Measurements from ENCODE around the gene CDH13.

CDH13 gene

GRCh38 chr16:82652826-82653225 lies 26.1 kb downstream of the CDH13 start:
- H3K27me3 ChIP-seq (ENCODE audit: control insufficient read depth, insufficient read depth, low read length) = no peaks in the 10 kb centered on the region
- peak overlapping the region; percentile 36; the same call in 1 of the 2 replicates for H3K27ac ChIP-seq (ENCODE audit: low read depth, low read length)
- H3K4me1 ChIP-seq (ENCODE audit: control insufficient read depth, insufficient read depth, low read length) = peaks cover 31% of the 10 kb centered on the region
- H3K9me3 ChIP-seq (ENCODE audit: control insufficient read depth, insufficient read depth, low read depth, low read length) = no peaks in the 10 kb centered on the region
- no peak overlapping the region for H3K9ac ChIP-seq (ENCODE audit: low read length)
- no peak overlapping the region for H3K4me3 ChIP-seq (ENCODE audit: low read depth, low read length)
- no peaks in the 10 kb centered on the region for H3K36me3 ChIP-seq (ENCODE audit: control insufficient read depth, insufficient read depth, low read length)

- peak overlapping the region; percentile 36; the same call in 1 of the 2 replicates for H3K27ac ChIP-seq (ENCODE audit: low read depth, low read length)
- H3K9ac ChIP-seq (ENCODE audit: low read length) = peak overlapping the region; percentile 61
- H3K4me3 ChIP-seq (ENCODE audit: low read depth, low read length) = no peak overlapping the region
- H3K27me3 ChIP-seq (ENCODE audit: control insufficient read depth, insufficient read depth, low read length) = no peaks in the 10 kb centered on the region
- no peaks in the 10 kb centered on the region for H3K9me3 ChIP-seq (ENCODE audit: control insufficient read depth, insufficient read depth, low read depth, low read length)
- no peaks in the 10 kb centered on the region for H3K36me3 ChIP-seq (ENCODE audit: control insufficient read depth, insufficient read depth, low read length)
- H3K4me1 ChIP-seq (ENCODE audit: control insufficient read depth, insufficient read depth, low read length) = peaks cover 31% of the 10 kb centered on the region
Measured at GRCh38 chr16:82653550-82654511, 27.1 kb downstream of the CDH13 start.

GRCh38 chr16:82655072-82655714 lies 28.4 kb downstream of the CDH13 start:
- Histone ChIP-seq H3K4me3 (ENCODE audit: low read depth, low read length) (no peak overlapping the region), H3K36me3 (ENCODE audit: control insufficient read depth, insufficient read depth, low read length) (no peaks in the 10 kb centered on the region), H3K9ac (ENCODE audit: low read length) (no peak overlapping the region), H3K9me3 (ENCODE audit: control insufficient read depth, insufficient read depth, low read depth, low read length) (no peaks in the 10 kb centered on the region), H3K4me1 (ENCODE audit: control insufficient read depth, insufficient read depth, low read length) (peaks cover 31% of the 10 kb centered on the region), H3K27me3 (ENCODE audit: control insufficient read depth, insufficient read depth, low read length) (no peaks in the 10 kb centered on the region), H3K27ac (ENCODE audit: low read depth, low read length) (no peak overlapping the region)

GRCh38 chr16:82655720-82656490 lies 29.1 kb downstream of the CDH13 start:
- no peaks in the 10 kb centered on the region for H3K27me3 ChIP-seq (ENCODE audit: control insufficient read depth, insufficient read depth, low read length)
- H3K27ac ChIP-seq (ENCODE audit: low read depth, low read length) = no peak overlapping the region
- peaks cover 31% of the 10 kb centered on the region for H3K4me1 ChIP-seq (ENCODE audit: control insufficient read depth, insufficient read depth, low read length)
- no peaks in the 10 kb centered on the region for H3K9me3 ChIP-seq (ENCODE audit: control insufficient read depth, insufficient read depth, low read depth, low read length)
- H3K36me3 ChIP-seq (ENCODE audit: control insufficient read depth, insufficient read depth, low read length) = no peaks in the 10 kb centered on the region
- no peak overlapping the region for H3K4me3 ChIP-seq (ENCODE audit: low read depth, low read length)
- no peak overlapping the region for H3K9ac ChIP-seq (ENCODE audit: low read length)

GRCh38 chr16:82657239-82657638 lies 30.5 kb downstream of the CDH13 start:
- peaks cover 31% of the 10 kb centered on the region for H3K4me1 ChIP-seq (ENCODE audit: control insufficient read depth, insufficient read depth, low read length)
- H3K27ac ChIP-seq (ENCODE audit: low read depth, low read length) = no peak overlapping the region
- no peaks in the 10 kb centered on the region for H3K36me3 ChIP-seq (ENCODE audit: control insufficient read depth, insufficient read depth, low read length)
- no peaks in the 10 kb centered on the region for H3K27me3 ChIP-seq (ENCODE audit: control insufficient read depth, insufficient read depth, low read length)
- H3K9me3 ChIP-seq (ENCODE audit: control insufficient read depth, insufficient read depth, low read depth, low read length) = no peaks in the 10 kb centered on the region
- no peak overlapping the region for H3K9ac ChIP-seq (ENCODE audit: low read length)
- no peak overlapping the region for H3K4me3 ChIP-seq (ENCODE audit: low read depth, low read length)

- Histone ChIP-seq H3K4me1 (ENCODE audit: control insufficient read depth, insufficient read depth, low read length) (peaks cover 28% of the 10 kb centered on the region), H3K4me3 (ENCODE audit: low read depth, low read length) (no peak overlapping the region), H3K27ac (ENCODE audit: low read depth, low read length) (no peak overlapping the region), H3K9ac (ENCODE audit: low read length) (no peak overlapping the region), H3K27me3 (ENCODE audit: control insufficient read depth, insufficient read depth, low read length) (no peaks in the 10 kb centered on the region), H3K36me3 (ENCODE audit: control insufficient read depth, insufficient read depth, low read length) (no peaks in the 10 kb centered on the region), H3K9me3 (ENCODE audit: control insufficient read depth, insufficient read depth, low read depth, low read length) (no peaks in the 10 kb centered on the region)
Measured at GRCh38 chr16:82657786-82658185, 31.0 kb downstream of the CDH13 start.

- Histone ChIP-seq H3K4me1 (ENCODE audit: control insufficient read depth, insufficient read depth, low read length) (peaks cover 19% of the 10 kb centered on the region; the same call in 1 of the 2 replicates), H3K27me3 (ENCODE audit: control insufficient read depth, insufficient read depth, low read length) (no peaks in the 10 kb centered on the region), H3K9ac (ENCODE audit: low read length) (no peak overlapping the region), H3K36me3 (ENCODE audit: control insufficient read depth, insufficient read depth, low read length) (no peaks in the 10 kb centered on the region), H3K4me3 (ENCODE audit: low read depth, low read length) (no peak overlapping the region), H3K27ac (ENCODE audit: low read depth, low read length) (no peak overlapping the region), H3K9me3 (ENCODE audit: control insufficient read depth, insufficient read depth, low read depth, low read length) (no peaks in the 10 kb centered on the region)
Measured at GRCh38 chr16:82658796-82659195, 32.0 kb downstream of the CDH13 start.

- Histone ChIP-seq H3K36me3 (ENCODE audit: control insufficient read depth, insufficient read depth, low read length) (no peaks in the 10 kb centered on the region), H3K27ac (ENCODE audit: low read depth, low read length) (no peak overlapping the region), H3K27me3 (ENCODE audit: control insufficient read depth, insufficient read depth, low read length) (no peaks in the 10 kb centered on the region), H3K9ac (ENCODE audit: low read length) (no peak overlapping the region), H3K4me1 (ENCODE audit: control insufficient read depth, insufficient read depth, low read length) (peaks cover 9% of the 10 kb centered on the region; the same call in 1 of the 2 replicates), H3K9me3 (ENCODE audit: control insufficient read depth, insufficient read depth, low read depth, low read length) (0 out of 2 replicates have a peak, but pooled peaks cover 1% of the 10 kb centered on the region), H3K4me3 (ENCODE audit: low read depth, low read length) (no peak overlapping the region)
Measured at GRCh38 chr16:82660075-82660645, 33.4 kb downstream of the CDH13 start.

GRCh38 chr16:82660966-82661365 lies 34.2 kb downstream of the CDH13 start:
- no peak overlapping the region for H3K4me3 ChIP-seq (ENCODE audit: low read depth, low read length)
- H3K27ac ChIP-seq (ENCODE audit: low read depth, low read length) = no peak overlapping the region
- H3K9me3 ChIP-seq (ENCODE audit: control insufficient read depth, insufficient read depth, low read depth, low read length) = 0 out of 2 replicates have a peak, but pooled peaks cover 5% of the 10 kb centered on the region
- peaks cover 1% of the 10 kb centered on the region; the same call in 1 of the 2 replicates for H3K4me1 ChIP-seq (ENCODE audit: control insufficient read depth, insufficient read depth, low read length)
- no peaks in the 10 kb centered on the region for H3K36me3 ChIP-seq (ENCODE audit: control insufficient read depth, insufficient read depth, low read length)
- no peak overlapping the region for H3K9ac ChIP-seq (ENCODE audit: low read length)
- no peaks in the 10 kb centered on the region for H3K27me3 ChIP-seq (ENCODE audit: control insufficient read depth, insufficient read depth, low read length)

- H3K9ac ChIP-seq (ENCODE audit: low read length) = no peak overlapping the region
- H3K4me3 ChIP-seq (ENCODE audit: low read depth, low read length) = no peak overlapping the region
- H3K9me3 ChIP-seq (ENCODE audit: control insufficient read depth, insufficient read depth, low read depth, low read length) = 0 out of 2 replicates have a peak, but pooled peaks cover 5% of the 10 kb centered on the region
- H3K36me3 ChIP-seq (ENCODE audit: control insufficient read depth, insufficient read depth, low read length) = no peaks in the 10 kb centered on the region
- H3K4me1 ChIP-seq (ENCODE audit: control insufficient read depth, insufficient read depth, low read length) = no peaks in the 10 kb centered on the region; the same call in 1 of the 2 replicates
- no peak overlapping the region for H3K27ac ChIP-seq (ENCODE audit: low read depth, low read length)
- H3K27me3 ChIP-seq (ENCODE audit: control insufficient read depth, insufficient read depth, low read length) = no peaks in the 10 kb centered on the region
Measured at GRCh38 chr16:82664181-82664580, 37.4 kb downstream of the CDH13 start.
